Measurements from ENCODE around the gene AP3B1.

DNA sequence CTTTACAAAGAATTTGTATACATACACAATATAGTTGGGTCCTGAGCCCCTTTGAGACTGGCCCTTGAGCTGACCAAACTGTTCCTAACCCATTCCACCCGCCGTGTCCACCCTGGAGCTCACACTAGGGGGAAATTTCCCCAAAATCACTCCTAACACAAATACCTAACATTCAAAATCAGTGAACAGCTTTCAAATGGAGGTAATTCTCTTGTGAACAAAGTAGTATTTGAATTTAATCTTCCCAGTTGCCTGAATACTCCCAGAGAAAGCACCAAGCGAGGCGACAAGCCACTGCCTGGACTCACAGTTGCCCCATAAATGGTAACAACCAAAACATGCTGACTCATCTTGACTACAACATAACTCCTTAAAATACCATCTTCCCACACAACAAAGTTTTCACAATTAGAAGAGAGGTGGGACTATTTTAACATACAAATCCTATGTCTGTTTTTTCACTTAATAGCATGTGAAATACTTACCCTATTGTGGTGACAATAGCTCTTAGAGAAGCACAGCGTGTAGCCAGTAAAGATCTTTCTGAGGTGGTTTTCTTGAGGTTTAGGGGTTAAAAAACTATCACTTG is 34.2 kb upstream of the AP3B1 start:
- TF ChIP-seq, protein P1, sequence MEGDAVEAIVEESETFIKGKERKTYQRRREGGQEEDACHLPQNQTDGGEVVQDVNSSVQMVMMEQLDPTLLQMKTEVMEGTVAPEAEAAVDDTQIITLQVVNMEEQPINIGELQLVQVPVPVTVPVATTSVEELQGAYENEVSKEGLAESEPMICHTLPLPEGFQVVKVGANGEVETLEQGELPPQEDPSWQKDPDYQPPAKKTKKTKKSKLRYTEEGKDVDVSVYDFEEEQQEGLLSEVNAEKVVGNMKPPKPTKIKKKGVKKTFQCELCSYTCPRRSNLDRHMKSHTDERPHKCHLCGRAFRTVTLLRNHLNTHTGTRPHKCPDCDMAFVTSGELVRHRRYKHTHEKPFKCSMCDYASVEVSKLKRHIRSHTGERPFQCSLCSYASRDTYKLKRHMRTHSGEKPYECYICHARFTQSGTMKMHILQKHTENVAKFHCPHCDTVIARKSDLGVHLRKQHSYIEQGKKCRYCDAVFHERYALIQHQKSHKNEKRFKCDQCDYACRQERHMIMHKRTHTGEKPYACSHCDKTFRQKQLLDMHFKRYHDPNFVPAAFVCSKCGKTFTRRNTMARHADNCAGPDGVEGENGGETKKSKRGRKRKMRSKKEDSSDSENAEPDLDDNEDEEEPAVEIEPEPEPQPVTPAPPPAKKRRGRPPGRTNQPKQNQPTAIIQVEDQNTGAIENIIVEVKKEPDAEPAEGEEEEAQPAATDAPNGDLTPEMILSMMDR (IDR thresholded peaks at IDR 0.05): no peak
- no peak for TF ChIP-seq JUN (CRISPR knock-in tag; IDR thresholded peaks at IDR 0.05)
- TF ChIP-seq IRF1 (CRISPR knock-in tag; IDR thresholded peaks at IDR 0.05): no peak
- no peak for TF ChIP-seq ELF4 (CRISPR knock-in tag; IDR thresholded peaks at IDR 0.05; ENCODE audit: low read depth)
- TF ChIP-seq FOXP4 (CRISPR knock-in tag; IDR thresholded peaks at IDR 0.05): no peak
- TF ChIP-seq ZNF121 (CRISPR knock-in tag; IDR thresholded peaks at IDR 0.05): no peak
- TF ChIP-seq ZNF416 (CRISPR knock-in tag; IDR thresholded peaks at IDR 0.05): no peak
- TF ChIP-seq SMAD4 (CRISPR knock-in tag; IDR thresholded peaks at IDR 0.05): no peak
- no peak for TF ChIP-seq E2F1 (CRISPR knock-in tag; IDR thresholded peaks at IDR 0.05)
- TF ChIP-seq ZNF263 (CRISPR knock-in tag; IDR thresholded peaks at IDR 0.05; ENCODE audit: low read depth): no peak
- TF ChIP-seq USF2 (CRISPR knock-in tag; IDR thresholded peaks at IDR 0.05): no peak
